ENCODE data around the gene CNR1.

- TF ChIP-seq CTCF (conservative IDR thresholded peaks at IDR 0.05; ENCODE audit: low read depth, low read length), result no peak
- no peak for TF ChIP-seq EZH2 (IDR thresholded peaks at IDR 0.05; ENCODE audit: borderline replicate concordance, low read depth, low read length, poor library complexity, severe bottlenecking)
Observed at GRCh38 chr6:88209301-88209700, 43.2 kb upstream of the CNR1 start.

Data from A673 (cell line).